NCI-H510A (cell line): Measurements from ENCODE around the gene BRI3.

Source experiments
- DNase-seq: peaks from one replicate; lab custom pipeline; 2025; lab: John Stamatoyannopoulos, UW

BRI3 gene, protein sequence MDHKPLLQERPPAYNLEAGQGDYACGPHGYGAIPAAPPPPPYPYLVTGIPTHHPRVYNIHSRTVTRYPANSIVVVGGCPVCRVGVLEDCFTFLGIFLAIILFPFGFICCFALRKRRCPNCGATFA

DNA sequence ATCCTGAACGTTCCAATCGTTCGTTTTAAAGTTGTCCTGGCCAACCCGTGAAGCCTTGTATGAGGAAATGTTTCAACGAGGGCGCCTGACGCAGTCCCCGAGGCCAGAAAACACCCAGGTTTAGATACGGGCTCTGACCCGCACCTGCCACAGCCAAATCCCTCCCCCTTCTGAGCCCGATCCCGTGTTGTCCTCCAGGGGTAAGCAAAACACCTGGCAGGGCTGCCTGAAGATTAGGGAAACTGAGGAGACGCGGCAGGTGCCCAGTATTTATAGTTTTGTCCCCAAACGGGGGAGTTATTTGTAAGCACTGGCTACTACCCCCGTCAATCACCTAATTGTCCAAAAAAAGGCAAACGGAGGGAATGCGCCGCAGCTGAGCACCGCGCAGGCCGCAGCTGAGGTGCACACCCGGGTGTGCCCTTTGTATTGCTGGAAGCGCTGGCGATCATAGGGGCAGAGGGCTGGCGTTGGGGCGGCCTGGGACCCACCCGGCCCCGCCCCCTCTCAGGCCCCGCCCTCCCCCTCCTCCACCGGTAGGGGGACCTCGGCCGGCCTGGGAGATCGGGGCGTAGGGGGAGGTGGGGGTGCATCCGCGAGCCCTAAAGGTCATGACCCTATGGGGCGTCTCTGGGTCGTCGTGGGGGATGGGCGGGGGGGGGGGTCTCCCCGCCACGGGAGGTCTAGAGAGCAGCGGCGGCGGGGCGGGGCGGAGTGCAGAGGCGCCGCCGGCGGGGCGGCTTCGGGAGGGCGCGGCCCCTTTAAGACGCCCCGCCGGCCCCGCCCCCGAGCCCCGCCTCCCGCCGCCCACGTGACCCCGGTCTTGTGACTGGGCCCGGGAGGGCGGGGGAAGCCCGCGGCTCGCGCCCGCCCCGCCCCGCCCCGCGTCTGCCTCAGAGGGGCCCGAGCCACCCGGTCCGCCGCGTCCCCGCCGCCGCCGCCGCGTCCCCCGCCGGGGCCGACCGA lies at the start of gene BRI3:
TSS of gene BRI3 (plus strand) at position 896 of the 966 bp plus-strand sequence. CDS start 110 bp downstream, outside the sequence.
- DNase-seq = peak; percentile 62

GRCh38 chr7:98232263-98232585 lies 49.3 kb upstream of the BRI3 start:
- DNase-seq = no peak

DNA sequence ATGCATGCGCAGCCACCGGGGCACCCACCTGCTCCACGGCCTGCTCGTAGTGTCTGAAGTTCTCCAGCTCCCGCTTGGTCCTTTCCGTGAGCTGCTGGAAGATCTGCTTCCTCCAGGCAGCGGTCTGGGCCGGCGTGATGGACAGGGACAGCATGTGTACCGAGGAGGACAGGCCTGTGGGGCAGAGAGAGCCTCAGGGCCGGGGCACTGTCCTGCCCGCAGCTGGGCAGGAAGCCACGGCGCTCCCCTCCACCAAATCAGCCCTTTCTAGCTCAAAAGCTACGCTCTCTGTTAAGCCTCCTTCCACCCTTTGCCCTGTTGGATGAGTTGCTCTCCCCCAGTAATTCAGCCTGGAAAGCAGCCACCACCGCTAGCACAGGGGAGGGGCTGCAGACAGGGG lies 48.7 kb upstream of the BRI3 start:
- DNase-seq = no peak

DNA sequence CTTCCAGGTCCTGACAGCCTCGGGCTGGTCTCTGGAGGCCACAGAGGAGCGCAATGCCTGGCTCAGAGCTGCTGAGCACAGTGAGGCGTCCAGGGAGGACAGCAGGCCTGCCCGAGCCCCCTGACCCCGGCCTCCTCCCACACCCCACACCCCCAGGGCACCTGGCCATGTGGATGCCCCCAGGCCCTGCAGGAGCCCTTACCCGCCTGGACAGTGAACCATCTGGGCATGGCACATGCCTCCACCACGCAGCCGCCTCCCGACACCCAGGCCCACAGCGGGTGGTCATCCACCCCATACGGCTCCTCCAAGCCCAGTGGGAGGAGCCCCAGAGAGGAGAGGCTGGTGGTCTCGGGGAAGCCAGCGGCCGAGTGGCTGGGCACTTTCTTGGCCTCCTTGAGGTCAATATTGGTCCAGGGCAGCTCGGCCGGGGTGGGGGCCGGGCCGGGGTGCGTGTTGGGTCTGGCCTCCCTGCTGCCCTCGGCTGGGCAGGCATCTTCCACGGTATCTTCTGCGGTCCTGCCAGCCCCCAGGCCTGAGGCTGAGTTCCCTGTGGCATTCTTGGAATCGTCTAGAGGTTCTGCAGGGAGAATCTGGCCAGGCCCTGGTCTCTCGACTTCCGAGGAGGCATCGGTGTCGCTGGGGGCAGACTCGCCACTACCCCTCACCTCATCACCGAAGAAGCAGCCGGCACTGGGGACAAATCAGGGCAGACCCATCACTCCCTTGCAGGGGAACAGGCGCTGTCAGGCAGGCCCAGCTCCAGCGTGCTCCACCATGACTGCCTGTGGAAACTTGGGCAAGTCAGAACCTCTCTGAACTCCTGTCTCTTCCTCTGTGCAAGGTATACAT lies 48.0 kb upstream of the BRI3 start:
- no peak for DNase-seq

- DNase-seq = no peak
Observed at GRCh38 chr7:98234429-98235147, 46.9 kb upstream of the BRI3 start.

DNA sequence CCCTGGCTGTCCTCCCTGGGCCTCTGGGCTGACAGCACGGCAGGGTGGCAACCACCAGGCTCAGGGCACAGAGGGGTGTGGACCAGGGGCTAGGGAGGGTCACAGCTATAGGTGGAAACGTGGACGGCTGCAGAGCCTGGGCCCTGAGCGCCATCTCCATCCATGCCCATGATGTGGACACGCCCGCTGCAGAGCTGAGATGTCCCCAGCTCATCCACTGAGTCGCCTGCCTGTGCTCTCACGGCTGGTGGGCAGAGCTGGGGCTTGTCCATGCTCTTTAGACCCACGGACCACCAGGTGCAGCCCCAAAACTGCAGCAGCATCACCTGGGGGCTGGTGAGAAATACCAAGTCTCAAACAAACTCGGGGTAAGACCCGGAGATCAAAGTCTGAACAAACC lies 45.6 kb upstream of the BRI3 start:
- no peak for DNase-seq

DNA sequence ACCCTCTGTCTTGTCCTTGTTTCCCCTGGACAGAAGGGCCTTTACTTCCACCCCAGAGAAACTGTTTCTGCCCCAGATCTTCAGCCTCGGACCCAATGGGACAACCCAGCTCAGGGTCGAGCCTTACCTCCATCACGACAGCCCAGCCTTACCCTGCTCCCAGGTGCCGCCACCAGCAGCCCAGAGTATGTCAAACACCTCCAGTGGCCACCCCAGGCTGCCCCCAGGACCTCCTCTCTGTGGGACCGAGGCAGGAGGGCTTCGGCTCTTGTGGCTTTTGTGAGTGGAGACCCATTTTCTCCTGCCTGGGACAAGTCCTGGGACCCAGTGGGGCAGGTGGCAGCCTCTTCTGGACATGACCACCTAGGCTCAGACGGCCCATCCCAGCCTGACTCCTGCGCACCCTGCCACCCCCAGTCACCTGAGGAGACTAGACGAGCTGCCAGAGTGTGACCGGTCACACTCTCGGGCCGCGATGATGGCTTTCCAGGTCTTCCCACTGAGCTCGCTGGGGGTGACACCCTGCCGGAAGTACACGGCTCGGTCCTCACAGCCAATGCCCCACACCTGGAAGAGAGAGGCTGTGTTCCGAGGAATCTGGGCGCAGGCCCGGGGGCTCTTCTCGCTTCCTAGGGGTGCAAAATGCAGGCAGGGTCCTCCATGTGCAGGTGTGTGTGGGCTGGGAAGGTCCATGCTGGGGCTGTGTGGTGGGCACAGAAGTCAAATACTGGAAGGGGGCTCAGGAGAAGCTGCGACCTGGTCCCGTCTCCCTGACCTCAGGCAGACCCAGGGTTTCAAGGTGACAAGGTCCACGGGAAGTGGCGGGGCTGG lies 44.9 kb upstream of the BRI3 start:
- DNase-seq = no peak

- no peak for DNase-seq
Observed at GRCh38 chr7:98238076-98238475, 43.4 kb upstream of the BRI3 start.

DNA sequence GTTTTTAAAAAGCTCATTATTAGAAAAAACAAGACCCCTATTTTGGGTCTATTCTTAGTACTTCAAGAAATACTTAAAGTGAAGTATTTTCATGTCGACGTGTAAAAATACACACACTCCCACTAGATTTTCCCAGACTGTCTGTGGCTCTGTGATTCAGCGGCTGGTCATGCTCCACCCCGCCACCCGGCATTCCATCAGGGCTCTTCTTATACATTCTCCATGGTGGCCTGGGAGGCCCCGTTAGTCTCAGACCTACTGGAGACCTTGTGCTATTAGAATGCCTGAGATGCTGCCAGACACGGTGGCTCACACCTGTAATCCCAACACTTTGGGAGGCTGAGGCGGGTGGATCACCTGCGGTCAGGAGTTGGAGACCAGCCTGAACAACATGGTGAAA lies 42.5 kb upstream of the BRI3 start:
- DNase-seq = no peak

DNA sequence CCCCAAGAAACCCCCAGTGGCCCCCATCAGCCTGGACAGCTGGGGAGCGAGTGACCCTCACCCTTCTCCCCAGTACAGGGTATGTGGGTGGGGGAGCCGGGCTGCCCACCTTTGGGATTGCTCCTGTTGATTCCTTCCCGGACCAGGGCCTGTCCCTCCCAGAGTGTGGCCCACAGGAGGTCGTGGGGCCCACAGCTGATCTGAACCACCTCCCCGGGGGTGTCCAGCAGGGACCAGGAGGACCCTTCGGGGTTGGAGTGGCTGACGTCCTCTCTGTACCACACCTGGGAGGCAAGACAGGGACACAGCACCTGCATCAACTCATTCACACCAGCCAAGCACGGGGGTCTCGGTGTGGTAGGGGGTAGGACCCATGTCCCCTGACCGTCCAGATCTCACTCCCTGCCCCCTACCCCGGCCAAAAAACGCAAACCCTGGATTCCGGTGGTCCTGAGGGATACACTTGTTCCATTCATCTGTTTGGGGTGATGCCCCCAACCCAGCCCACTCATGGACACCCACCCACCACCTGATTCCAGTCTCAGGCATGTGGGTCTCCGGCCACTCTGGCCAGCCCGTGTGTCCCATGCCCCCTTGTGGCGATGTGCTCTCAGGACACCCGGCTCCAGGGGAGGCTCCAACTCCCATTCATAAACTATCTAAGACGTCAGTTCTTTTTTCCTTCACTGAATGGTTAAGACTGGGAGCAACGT lies 40.4 kb upstream of the BRI3 start:
- DNase-seq = no peak

GRCh38 chr7:98241674-98242241 lies 39.7 kb upstream of the BRI3 start:
- no peak for DNase-seq

DNA sequence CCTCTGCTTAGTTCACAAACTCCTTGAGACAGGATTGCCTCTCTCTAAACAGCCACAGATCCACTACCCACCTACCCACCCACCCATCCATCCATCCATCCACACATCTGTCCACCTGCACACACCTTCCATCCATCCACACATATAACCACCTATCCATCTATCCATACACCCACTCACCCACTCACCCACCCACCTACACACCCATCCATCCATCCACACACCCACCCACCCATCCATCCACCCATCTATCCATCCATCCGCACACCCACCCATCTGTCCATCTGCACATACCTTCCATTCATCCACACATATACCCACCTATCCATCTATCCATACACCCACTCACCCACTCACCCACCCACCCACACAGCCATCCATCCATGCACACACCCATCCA lies 39.1 kb upstream of the BRI3 start:
- no peak for DNase-seq

DNA sequence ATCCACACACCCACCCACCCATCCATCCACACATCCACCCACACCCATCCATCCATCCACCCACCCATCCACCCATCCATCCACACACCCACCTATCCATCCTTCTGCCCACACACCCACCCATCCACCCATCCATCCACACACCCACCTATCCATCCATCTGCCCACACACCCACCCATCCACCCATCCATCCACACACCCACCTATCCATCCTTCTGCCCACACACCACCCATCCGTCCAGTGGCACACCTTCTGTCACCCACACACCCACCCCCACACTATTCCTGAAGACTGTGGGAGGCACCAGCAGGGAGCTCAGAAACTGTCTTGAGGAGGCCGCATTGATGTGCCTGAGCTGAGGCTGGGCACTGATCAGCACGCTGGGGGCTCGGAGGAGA lies 38.6 kb upstream of the BRI3 start:
- no peak for DNase-seq

- DNase-seq = no peak
Observed at GRCh38 chr7:98244871-98245270, 36.6 kb upstream of the BRI3 start.

GRCh38 chr7:98248156-98248555 lies 33.3 kb upstream of the BRI3 start:
- DNase-seq = no peak

DNA sequence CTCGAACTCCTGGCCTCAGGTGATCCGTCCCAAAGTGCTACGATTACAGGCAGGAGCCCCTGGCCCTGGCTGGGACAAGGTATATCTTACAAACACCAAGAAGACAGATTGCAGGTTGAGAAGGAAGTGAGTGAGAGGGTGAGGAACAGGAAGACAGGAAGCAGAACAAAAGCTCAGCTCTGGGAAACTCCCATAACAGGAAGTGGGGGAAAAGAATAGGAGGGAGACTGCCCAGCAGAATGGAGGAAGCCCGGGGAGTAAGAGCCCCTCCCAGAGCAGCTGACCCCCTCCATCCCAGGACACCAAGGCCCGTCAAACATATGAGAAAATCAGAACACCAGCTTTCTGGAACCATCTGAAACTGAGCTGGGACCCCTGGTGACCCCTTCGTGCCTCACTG lies 32.4 kb upstream of the BRI3 start:
- no peak for DNase-seq

DNA sequence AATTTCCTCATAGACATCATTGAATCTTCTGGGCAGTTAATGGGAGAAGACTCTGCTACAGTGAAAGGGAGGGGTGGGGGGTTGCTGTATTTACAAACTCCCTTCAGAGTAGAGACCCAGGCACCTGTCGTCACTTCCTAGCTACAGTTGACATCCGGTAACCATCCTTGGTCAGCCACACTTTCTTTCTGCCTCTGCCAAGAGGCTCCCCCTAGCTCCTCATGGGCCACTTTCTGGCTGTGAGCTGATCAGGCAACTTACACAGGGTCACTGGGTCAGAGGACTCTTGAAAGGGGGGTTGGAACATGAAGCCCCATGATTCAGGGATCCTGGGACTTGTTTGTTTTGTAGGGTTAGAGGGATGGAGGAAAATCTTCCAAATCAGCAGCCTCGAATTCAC lies 30.7 kb upstream of the BRI3 start:
- DNase-seq = peak; percentile 3

GRCh38 chr7:98251231-98251600 lies 30.3 kb upstream of the BRI3 start:
- no peak for DNase-seq

- peak; percentile 68 for DNase-seq
Observed at GRCh38 chr7:98251601-98252424, 29.7 kb upstream of the BRI3 start, which contains the start of gene TECPR1. Gene TECPR1, minus strand, starts transcription at chr7:98252232. Its CDS starts 6,086 bp downstream, at chr7:98246146.
